Measurements from ENCODE around the gene C2CD3.

DNA sequence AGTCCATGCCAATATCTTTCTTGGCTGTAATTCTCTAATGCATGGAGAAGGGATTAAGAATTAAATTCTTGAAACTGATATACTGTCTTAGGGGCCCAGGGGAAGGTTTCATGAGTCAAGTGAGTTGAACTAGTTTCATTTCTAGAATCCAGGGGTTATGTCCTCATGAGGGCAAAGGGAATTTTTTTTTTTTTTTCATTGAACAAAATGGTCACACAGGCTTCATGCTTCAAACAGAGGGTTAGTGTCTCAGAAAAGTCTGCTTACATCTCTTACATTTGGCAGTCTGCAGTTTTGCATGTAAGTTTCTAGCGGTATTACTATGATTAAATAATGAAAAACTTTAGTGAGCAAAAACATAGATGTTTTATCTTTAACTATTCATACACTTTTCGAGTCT, 33.2 kb upstream of the C2CD3 start:
- no peak for TF ChIP-seq CTCF (IDR thresholded peaks at IDR 0.05)
- TF ChIP-seq POLR2AphosphoS5 (IDR thresholded peaks at IDR 0.05), result no peak
- no peak for TF ChIP-seq EP300 (IDR thresholded peaks at IDR 0.05)

Data from gastroesophageal sphincter (tissue), 3 donors.